Activated naive CD8-positive, alpha-beta T cell treated with anti-CD3 and anti-CD28 coated beads, Interleukin-2, amount 10 ng/mL, durations not matched to agents 7 days and 5 days (primary cell): ENCODE measurements around the gene CYTH3. TPM values are rescaled to one million over a fixed set of nuclear protein-coding genes. Genes with fewer than 3 reads are reported as not detected.
A peak's percentile ranks its signal among the peaks of the same experiment; 100 is the strongest.
"Not testable (repeated sequence)": the region's sequence is repeated elsewhere in the genome, so short reads cannot be mapped to it uniquely, and the experiment has no call there.

Experiments
- ATAC-seq: fragments of 150-1000 bp; cut with Tn5 transposase; one replicate; pipeline ENCODE4 v1.10.0; 2021; ENCODE audit warnings: low read depth, moderate library complexity
- POLR2A ChIA-PET: fragments of 350-600 bp; sonication (Branson Sonifier 250); formaldehyde crosslinking; loops from one replicate; lab custom pipeline; 2021; ENCODE audit warnings: antibody characterized with exemption; lab: Charles Lee
- DNase-seq: peaks from one replicate; pipeline ENCODE4 v3.0.0; 2021
- H3K27ac Mint-ChIP-seq: one replicate; pipeline ENCODE4 v1.8.0; 2022; ENCODE audit warnings: mild to moderate bottlenecking, mixed read lengths
- H3K27me3 Mint-ChIP-seq: one replicate; pipeline ENCODE4 v1.8.0; 2022; ENCODE audit warnings: mild to moderate bottlenecking, moderate library complexity, mixed read lengths
- H3K36me3 Mint-ChIP-seq: one replicate; pipeline ENCODE4 v1.8.0; 2021; ENCODE audit warnings: mild to moderate bottlenecking, mixed read lengths
- H3K4me1 Mint-ChIP-seq: one replicate; pipeline ENCODE4 v1.8.0; 2021; ENCODE audit warnings: mixed read lengths
- H3K4me3 Mint-ChIP-seq: one replicate; pipeline ENCODE4 v1.8.0; 2022; ENCODE audit warnings: mild to moderate bottlenecking, moderate library complexity, mixed read lengths
- H3K9me3 Mint-ChIP-seq: one replicate; pipeline ENCODE4 v1.8.0; 2021; ENCODE audit warnings: mixed read lengths
- total RNA-seq, 2 experiments: library from RNA; stranded (reverse); gene quantifications; one replicate each; pipeline ENCODE4 v1.2.3, GENCODE V29; 2021

Gene CYTH3
- total RNA-seq, 2 experiments from 2014 or later: 9.8 to 12.5 TPM

DNA sequence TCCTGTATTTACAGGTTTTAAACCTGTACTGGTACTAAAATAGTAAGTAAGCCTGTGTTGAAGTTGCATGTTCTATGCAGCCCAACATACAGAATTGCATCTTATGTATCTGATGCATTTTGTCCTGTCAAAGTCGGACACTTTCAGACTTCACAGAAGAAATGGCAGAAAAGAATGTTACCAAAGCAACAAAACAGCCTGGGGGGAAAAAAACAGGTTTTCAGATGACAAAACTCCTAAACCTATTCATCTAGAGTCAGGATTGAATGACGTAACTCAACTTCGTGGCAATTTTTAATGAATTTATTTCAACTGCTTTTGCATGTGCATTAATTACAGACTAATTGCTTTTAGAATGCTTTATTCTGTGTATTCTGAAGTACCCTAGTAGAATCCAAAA is 28.4 kb downstream of the CYTH3 start:
- Mint-ChIP-seq H3K9me3 (no peaks in the 10 kb centered on the region), H3K36me3 (no peaks in the 10 kb centered on the region), H3K4me3 (no peak overlapping the region), H3K4me1 (peaks cover 2% of the 10 kb centered on the region), H3K27me3 (peaks cover 22% of the 10 kb centered on the region), H3K27ac (no peak overlapping the region)
- POLR2A ChIA-PET: no interaction called here
- DNase-seq: no peak
- ATAC-seq: no peak

DNA sequence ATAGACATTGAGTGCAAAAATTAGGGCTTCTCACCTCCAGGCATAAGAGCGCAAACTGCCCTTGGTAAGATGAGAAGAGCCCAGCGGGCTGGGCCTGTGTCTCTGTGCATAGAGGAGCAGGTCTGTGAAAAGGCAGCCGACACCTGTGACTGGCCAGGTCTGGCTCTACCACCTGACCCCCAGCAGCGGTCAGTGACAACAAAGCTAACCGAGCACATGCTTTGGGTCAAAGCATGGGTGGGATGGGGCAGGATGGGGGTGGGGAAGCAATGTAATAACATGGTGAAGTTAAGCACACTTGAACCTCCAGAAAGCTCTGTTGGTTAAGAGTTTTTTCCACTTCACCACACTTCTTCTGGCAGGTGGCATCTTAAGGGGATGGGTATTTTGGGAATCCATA is 29.3 kb downstream of the CYTH3 start:
- no peak for ATAC-seq
- Mint-ChIP-seq H3K9me3 (no peaks in the 10 kb centered on the region), H3K36me3 (no peaks in the 10 kb centered on the region), H3K27ac (no peak overlapping the region), H3K4me1 (peaks cover 2% of the 10 kb centered on the region), H3K4me3 (no peak overlapping the region), H3K27me3 (peaks cover 15% of the 10 kb centered on the region)
- no peak for DNase-seq
- POLR2A ChIA-PET: no interaction called here

DNA sequence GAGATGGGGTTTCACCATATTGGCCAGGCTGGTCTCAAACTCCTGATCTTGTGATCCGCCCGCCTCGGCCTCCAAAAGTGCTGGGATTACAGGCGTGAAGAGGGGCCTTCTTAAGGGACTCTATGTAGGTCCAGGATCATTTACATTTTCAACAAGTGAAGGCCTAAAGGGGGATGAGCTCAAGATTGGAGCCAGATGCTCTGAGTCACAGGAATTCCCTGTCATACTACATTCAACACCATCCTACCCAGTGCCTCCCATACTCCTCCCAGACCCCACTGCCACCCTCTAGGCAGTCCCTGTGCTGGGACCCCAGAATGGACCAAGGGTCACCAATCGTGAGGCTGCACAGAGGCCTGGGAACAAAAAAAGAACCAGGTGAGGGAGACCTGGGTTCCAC is 29.9 kb downstream of the CYTH3 start:
- DNase-seq (no peak), ATAC-seq (no peak)
- H3K36me3 Mint-ChIP-seq: no peaks in the 10 kb centered on the region
- POLR2A ChIA-PET: no interaction called here
- peaks cover 13% of the 10 kb centered on the region for H3K27me3 Mint-ChIP-seq
- peaks cover 2% of the 10 kb centered on the region for H3K4me1 Mint-ChIP-seq
- no peaks in the 10 kb centered on the region for H3K9me3 Mint-ChIP-seq
- H3K4me3 Mint-ChIP-seq: no peak overlapping the region
- no peak overlapping the region for H3K27ac Mint-ChIP-seq

DNA sequence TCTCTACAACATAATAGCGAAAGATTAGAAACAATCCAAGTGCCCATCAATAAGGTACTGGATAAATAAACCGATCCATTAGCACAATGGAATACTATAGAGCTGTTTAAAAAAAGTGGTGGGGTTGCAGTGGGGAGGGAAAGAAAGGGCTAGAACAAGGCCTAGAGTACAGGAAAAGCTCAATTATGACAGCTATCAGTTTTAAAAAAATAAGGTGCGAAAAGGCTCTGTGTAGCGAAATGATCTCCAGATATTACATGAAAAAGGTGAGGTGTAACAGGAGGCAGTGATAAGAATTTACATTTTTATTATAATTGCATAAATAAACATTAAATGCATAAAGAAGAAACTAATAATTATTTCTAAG is 30.8 kb downstream of the CYTH3 start:
- no peak overlapping the region for H3K4me3 Mint-ChIP-seq
- H3K27me3 Mint-ChIP-seq: peaks cover 8% of the 10 kb centered on the region

DNA sequence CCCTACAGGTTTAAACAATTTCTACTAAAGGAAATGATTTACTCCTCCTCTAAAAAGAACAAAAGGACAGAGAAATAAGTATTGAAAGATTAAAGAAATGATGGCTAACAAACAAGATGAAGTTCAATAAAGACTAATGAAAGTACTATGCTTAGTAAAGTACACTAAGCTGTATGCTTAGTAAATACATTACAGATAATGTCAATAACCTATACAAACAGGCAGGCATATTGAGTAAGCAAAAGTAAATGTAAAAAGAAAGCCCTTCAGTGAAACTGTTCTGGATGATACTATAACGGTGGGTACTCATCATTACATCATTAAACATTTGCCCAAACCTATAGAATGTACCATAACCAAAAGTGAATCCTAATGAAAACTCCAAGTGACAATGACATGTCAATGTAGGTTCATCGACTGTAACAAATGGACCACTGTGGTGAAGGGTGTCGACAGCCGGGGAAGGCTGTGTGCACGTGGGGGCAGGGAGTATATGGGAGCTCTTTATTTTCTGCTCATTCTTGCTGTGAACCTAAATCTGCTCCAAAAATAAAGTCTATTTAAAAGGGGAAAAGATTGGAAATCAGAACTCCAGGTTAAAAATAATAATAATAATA is 34.0 kb downstream of the CYTH3 start:
- Mint-ChIP-seq H3K27ac (no peak overlapping the region), H3K36me3 (no peaks in the 10 kb centered on the region), H3K9me3 (no peaks in the 10 kb centered on the region), H3K4me3 (no peak overlapping the region), H3K27me3 (peaks cover 8% of the 10 kb centered on the region), H3K4me1 (peaks cover 14% of the 10 kb centered on the region)
- no peak for DNase-seq
- no peak for ATAC-seq
- POLR2A ChIA-PET: no interaction called here

More for the DNA sequence above, 30.8 kb downstream of the CYTH3 start:
- ATAC-seq (no peak), DNase-seq (no peak)
- Mint-ChIP-seq H3K4me1 (peaks cover 2% of the 10 kb centered on the region), H3K36me3 (no peaks in the 10 kb centered on the region), H3K9me3 (no peaks in the 10 kb centered on the region), H3K27ac (no peak overlapping the region)
- POLR2A ChIA-PET: interaction anchor here (0.7 kb wide), 1 partner anchor 16 kb away, joined by 3 read pairs; no protein-coding TSS in a partner anchor

DNA sequence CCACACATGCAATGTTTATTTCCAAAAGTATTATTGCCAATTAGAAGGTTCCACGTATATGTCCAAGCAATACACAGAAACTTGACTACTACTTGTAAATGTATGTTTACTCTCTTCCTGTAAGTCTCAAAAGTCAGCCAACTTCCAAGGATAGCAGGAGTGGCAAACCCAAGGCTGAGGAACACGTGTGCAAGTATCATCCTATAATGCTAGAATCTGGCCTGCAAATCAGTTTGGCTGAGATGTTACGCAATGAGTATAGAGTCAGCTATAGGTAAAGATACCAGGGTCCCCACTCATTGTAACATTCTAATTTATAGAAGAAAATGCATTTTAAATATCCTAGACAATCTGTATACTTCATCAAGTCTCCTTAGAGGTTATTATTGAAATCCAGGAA is 34.7 kb downstream of the CYTH3 start:
- POLR2A ChIA-PET: no interaction called here
- H3K36me3 Mint-ChIP-seq: no peaks in the 10 kb centered on the region
- H3K27me3 Mint-ChIP-seq: peaks cover 8% of the 10 kb centered on the region
- H3K4me1 Mint-ChIP-seq: peaks cover 17% of the 10 kb centered on the region
- no peak overlapping the region for H3K27ac Mint-ChIP-seq
- DNase-seq (no peak), ATAC-seq (no peak)
- H3K9me3 Mint-ChIP-seq: no peaks in the 10 kb centered on the region
- no peak overlapping the region for H3K4me3 Mint-ChIP-seq

DNA sequence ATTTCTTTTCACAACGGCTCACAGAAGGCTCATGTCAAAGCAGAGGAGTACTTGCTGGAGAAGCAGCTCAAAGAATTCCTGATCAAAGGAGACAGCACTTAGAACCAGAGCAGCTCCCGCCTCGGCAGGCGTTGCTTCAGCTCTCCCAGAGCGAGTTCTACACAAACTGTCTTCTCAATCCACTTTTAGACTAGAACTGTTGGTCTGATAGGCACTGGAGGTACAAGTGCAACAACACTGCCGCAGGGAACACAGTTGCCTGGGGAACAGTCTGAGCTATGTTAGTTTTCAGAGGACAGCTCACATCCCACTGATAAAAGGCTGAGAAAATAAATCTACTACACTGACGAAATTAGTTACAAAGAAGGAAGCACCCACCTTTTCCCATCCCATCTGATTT is 35.4 kb downstream of the CYTH3 start:
- no peak for DNase-seq
- no peak overlapping the region for H3K4me3 Mint-ChIP-seq
- H3K9me3 Mint-ChIP-seq: no peaks in the 10 kb centered on the region
- POLR2A ChIA-PET: no interaction called here
- no peaks in the 10 kb centered on the region for H3K36me3 Mint-ChIP-seq
- H3K27me3 Mint-ChIP-seq: peaks cover 11% of the 10 kb centered on the region
- H3K4me1 Mint-ChIP-seq: peaks cover 22% of the 10 kb centered on the region
- ATAC-seq: no peak
- H3K27ac Mint-ChIP-seq: no peak overlapping the region

DNA sequence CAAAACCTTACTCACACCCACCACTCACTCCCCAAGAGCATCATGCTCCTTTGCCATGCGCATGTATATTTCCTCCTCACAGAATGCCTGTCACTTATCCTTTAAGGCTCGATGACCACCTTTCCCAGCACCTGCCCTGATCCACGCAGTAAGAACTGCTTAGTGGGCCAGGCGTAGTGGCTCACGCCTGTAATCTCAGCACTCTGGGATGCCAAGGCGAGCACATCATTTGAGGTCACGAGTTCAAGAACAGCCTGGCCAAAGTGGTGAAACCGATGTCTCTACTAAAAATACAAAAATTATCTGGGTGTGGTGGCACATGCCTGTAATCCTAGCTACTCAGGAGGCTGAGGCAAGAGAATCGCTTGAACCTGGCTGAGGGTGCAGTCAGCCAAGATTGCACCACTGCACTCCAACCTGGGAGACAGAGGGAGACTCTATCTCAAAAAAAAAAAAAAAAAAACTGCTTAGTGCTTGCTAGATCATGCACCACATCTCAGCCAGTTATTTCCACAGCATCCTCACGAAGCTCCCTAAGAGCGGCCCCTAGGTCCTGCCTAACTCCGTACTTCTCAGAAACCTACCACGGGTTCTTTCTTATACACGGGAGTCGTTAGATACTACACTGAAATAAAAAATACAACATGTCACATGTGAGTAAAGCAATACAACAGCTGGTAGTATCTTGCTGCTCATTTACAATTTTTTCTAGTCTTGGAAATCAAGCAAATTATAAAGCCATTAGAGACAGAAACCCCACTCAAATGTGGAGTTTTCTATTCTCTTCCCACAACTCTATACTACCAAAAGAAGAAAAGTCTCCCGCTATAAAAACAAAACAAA is 37.2 kb downstream of the CYTH3 start:
- no peaks in the 10 kb centered on the region for H3K36me3 Mint-ChIP-seq
- POLR2A ChIA-PET: interaction anchor here (0.7 kb wide), 1 partner anchor 10 kb away, joined by 4 read pairs; no protein-coding TSS in a partner anchor
- ATAC-seq: no peak

DNA sequence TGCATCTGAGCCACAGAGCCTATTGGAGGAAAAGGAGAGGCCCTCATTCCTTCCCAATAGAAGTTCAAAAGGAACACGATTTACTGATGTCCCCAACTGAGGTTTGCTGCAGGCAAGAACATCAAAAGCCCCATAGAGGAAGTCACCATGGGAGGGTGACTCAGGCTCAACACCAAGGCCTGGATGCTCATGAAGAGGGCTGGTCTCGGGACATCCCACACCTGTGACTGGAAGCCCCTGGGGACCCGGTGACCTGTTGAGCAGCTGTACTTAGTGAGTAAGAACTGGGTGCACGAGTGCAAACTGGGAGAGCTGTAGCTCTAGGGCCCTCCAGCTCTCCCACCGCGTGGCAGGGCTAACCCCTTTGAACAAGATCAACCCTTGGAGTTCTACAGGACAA is 38.0 kb downstream of the CYTH3 start:
- peaks cover 19% of the 10 kb centered on the region for H3K27me3 Mint-ChIP-seq
- ATAC-seq (peak; percentile 36), DNase-seq (no peak)
- POLR2A ChIA-PET: no interaction called here
- H3K27ac Mint-ChIP-seq: no peak overlapping the region
- no peak overlapping the region for H3K4me3 Mint-ChIP-seq
- peaks cover 22% of the 10 kb centered on the region for H3K4me1 Mint-ChIP-seq
- H3K9me3 Mint-ChIP-seq: no peaks in the 10 kb centered on the region
- no peaks in the 10 kb centered on the region for H3K36me3 Mint-ChIP-seq

More for the DNA sequence above, 37.2 kb downstream of the CYTH3 start:
- Mint-ChIP-seq H3K4me1 (peaks cover 22% of the 10 kb centered on the region), H3K4me3 (no peak overlapping the region), H3K27me3 (peaks cover 21% of the 10 kb centered on the region), H3K27ac (no peak overlapping the region), H3K9me3 (no peaks in the 10 kb centered on the region)
- no peak for DNase-seq

DNA sequence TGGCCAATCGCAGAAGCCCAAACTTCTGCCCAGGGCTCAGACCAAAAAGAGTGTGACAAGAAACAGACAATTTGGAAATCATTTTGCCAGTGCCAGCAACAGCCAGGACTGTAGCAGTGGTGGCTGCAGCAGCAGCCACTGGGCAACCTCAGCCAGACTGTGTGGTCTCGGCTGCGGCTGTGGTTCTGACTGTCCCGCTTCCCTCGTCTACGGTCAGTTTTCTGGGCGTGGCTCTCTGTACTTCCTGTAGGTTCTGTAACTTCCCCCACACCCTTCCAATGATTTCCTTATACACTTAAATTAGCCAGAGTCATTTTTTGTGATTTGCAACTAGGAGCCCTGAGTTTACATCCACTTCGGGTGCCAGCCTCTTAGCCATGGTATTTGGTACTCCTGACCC is 39.9 kb downstream of the CYTH3 start:
- ATAC-seq: no peak
- Mint-ChIP-seq H3K27ac (no peak overlapping the region), H3K4me1 (peaks cover 29% of the 10 kb centered on the region), H3K27me3 (peaks cover 21% of the 10 kb centered on the region), H3K36me3 (no peaks in the 10 kb centered on the region), H3K4me3 (peak overlapping the region; percentile 2), H3K9me3 (no peaks in the 10 kb centered on the region)
- POLR2A ChIA-PET: no interaction called here
- DNase-seq: no peak

DNA sequence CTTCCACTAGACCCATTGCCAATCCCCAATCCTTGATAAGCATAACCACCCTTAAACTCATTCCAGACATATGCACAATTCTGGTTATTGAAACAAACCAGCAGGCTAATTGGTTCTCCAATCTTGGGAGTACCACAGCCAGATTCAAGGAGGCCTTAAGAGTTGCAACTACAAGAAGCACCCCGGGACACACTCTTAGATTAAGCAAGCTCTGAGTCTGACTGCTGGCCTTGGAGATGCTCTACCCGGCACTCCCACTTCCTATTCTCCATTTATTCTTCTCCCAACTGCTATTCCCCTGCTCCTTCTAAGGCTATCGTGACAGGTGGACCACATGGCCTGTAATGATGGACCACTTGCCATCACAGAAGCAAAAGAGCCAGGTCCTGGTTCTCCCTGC is 40.3 kb downstream of the CYTH3 start:
- POLR2A ChIA-PET: no interaction called here
- peaks cover 29% of the 10 kb centered on the region for H3K4me1 Mint-ChIP-seq
- H3K4me3 Mint-ChIP-seq: peak overlapping the region; percentile 2
- ATAC-seq (no peak), DNase-seq (no peak)
- no peak overlapping the region for H3K27ac Mint-ChIP-seq
- no peaks in the 10 kb centered on the region for H3K9me3 Mint-ChIP-seq
- H3K36me3 Mint-ChIP-seq: no peaks in the 10 kb centered on the region
- H3K27me3 Mint-ChIP-seq: peaks cover 21% of the 10 kb centered on the region

DNA sequence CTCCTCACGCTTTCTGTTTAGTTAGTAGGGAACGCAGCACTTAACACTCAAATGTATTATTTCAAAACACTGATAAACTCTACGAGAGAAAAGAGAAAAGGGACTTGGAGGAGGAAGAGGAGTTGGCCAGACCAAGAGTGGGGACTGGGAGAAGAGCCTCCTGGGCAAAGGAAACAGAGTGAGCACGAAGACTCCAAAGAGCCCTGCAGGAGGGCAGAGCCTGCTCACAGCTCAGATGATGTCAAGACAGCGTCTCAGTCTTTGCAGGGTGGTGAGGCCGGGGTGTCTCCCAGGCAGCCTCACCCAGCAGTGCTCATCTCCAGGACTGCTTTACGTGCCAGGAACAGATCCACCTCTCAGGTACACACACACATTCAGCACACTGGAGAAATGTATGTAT is 41.2 kb downstream of the CYTH3 start:
- Mint-ChIP-seq H3K9me3 (no peaks in the 10 kb centered on the region), H3K27ac (no peak overlapping the region), H3K4me3 (no peak overlapping the region), H3K27me3 (peaks cover 21% of the 10 kb centered on the region), H3K4me1 (peaks cover 29% of the 10 kb centered on the region), H3K36me3 (no peaks in the 10 kb centered on the region)
- DNase-seq (no peak), ATAC-seq (no peak)
- POLR2A ChIA-PET: no interaction called here

DNA sequence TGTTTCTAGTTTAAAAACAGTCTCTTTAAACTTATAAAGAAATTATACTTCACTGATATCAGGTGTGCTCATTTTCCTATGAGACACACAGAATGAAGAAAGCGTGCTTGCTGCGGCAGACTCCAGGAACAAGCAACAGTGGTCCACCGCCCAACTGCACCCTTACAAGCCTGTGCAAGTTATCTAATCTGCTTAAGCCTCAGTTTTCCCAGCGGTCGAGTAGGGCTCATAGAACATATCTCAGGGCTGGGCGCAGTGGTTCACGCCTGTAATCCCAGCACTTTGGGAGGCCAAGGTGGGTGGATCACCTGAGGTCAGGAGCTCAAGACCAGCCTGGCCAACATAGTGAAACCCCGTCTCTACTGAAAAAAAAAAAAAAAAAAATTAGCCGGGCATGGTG is 43.1 kb downstream of the CYTH3 start:
- H3K9me3 Mint-ChIP-seq, H3K27ac Mint-ChIP-seq, H3K4me3 Mint-ChIP-seq, H3K36me3 Mint-ChIP-seq, POLR2A ChIA-PET, DNase-seq, ATAC-seq: not testable (repeated sequence)
- Mint-ChIP-seq H3K4me1 (peaks cover 25% of the 10 kb centered on the region), H3K27me3 (peaks cover 21% of the 10 kb centered on the region)
